Thymus (tissue), 11 donors: ENCODE data around the gene PDLIM3. TPM values are rescaled to one million over a fixed set of nuclear protein-coding genes. Genes with fewer than 3 reads are reported as not detected.

Experiments used
- DNase-seq, 9 donors: peaks; one replicate each; pipeline ENCODE4 v3.0.0-alpha.2; 2013; ENCODE audit warnings: low spot score in 9 of 9, low read depth in 6 of 9, missing footprints in 1 of 9
- H3K27ac ChIP-seq, 2 donors: one replicate each; pipeline ENCODE4 v1.5.1; 2013; ENCODE audit warnings: control low read depth in 1 of 2, low read depth in 1 of 2, low read length in 1 of 2, mild to moderate bottlenecking in 1 of 2, moderate library complexity in 1 of 2
- H3K27me3 ChIP-seq, 2 donors: one replicate each; pipeline ENCODE4 v1.5.1; 2013; ENCODE audit warnings: low read length in 1 of 2; ENCODE audit not compliant: control insufficient read depth in 2 of 2, insufficient read depth in 1 of 2
- H3K36me3 ChIP-seq, 2 donors: one replicate each; pipeline ENCODE4 v1.5.1; 2013; ENCODE audit warnings: low read length in 1 of 2, mild to moderate bottlenecking in 1 of 2, moderate library complexity in 1 of 2; ENCODE audit not compliant: control insufficient read depth in 2 of 2, insufficient read depth in 2 of 2
- H3K4me1 ChIP-seq, 2 donors: one replicate each; pipeline ENCODE4 v1.5.1; 2013; ENCODE audit warnings: low read length in 2 of 2; ENCODE audit not compliant: control insufficient read depth in 2 of 2, insufficient read depth in 2 of 2
- H3K4me3 ChIP-seq, 2 donors: one replicate each; pipeline ENCODE4 v1.5.1; 2013; ENCODE audit warnings: low read length in 2 of 2, control low read depth in 1 of 2, mild to moderate bottlenecking in 1 of 2
- H3K9me3 ChIP-seq, 2 donors: one replicate each; pipeline ENCODE4 v1.5.1; 2013; ENCODE audit warnings: low read length in 1 of 2, mild to moderate bottlenecking in 1 of 2; ENCODE audit not compliant: control insufficient read depth in 2 of 2, insufficient read depth in 1 of 2
- WGBS: extraction: QIAGEN DNeasy Blood & Tissue Kit; methylation state at CpG from one replicate; pipeline ENCODE4 v1.1.7; 2013; 5-methylcytosine and 5-hydroxymethylcytosine counted together
- polyA plus RNA-seq: library from polyadenylated mRNA; stranded (reverse); fragments of 200-250 nt; gene quantifications from one replicate; pipeline ENCODE4 v1.2.3, GENCODE V29; 2013
- total RNA-seq: library from RNA; stranded (reverse); fragments of 120-200 nt; gene quantifications from one replicate; pipeline ENCODE4 v1.2.4, GENCODE V29; 2013
- donor health status: healthy.

Gene PDLIM3
- total and polyA plus RNA-seq, 2 donors = 8.6 to 21.8 TPM

DNA sequence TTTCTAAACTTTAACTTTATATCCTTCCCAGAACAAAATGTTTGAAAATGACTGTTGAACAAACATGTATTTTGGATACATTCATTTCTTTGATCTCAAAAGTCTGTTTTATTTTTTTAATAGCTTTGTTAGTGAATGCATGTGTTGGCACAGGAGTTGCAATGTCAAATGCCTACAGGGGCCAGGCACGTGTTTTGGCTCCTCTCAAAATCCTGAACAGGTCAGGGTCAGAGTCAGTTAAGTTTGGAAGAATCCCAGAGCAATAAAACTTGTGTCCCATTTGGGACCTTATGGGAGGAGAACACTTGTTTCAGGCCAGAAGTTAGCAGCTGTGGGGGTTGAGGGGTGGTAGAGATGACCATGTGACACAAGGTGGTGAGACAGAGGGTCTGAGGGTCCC is 34.7 kb downstream of the PDLIM3 start:
- 89% methylated on average over 1 of the region's 1 CpG for WGBS
- Histone ChIP-seq H3K9me3 (peaks cover 0 to 10% of the 10 kb centered on the region in 2 donors), H3K4me1 (no peaks in the 10 kb centered on the region), H3K27ac (no peak overlapping the region), H3K27me3 (no peaks in the 10 kb centered on the region), H3K36me3 (no peaks in the 10 kb centered on the region), H3K4me3 (no peak overlapping the region)
- DNase-seq = no peak

DNA sequence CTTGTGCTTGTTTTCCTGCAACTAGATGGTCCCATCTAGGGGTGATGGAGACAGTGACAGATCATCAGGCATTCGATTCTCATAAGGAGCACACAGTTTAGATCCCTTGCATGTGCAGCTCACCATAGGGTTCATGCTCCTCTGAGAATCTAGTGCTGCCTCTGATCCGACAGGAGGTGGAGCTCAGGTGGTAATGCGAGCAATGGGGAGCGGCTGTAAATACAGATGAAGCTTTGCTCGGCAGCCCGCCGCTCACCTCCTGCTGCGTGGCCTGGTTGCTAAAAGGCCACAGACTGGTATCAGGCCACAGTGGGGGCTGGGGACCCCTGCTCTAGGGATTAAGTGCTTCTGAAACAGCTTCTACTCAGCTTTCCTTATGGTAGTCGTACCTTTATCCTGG is 35.3 kb downstream of the PDLIM3 start:
- 97% methylated on average over 9 of the region's 9 CpGs for WGBS
- no peak overlapping the region for H3K27ac ChIP-seq
- no peak for DNase-seq
- H3K9me3 ChIP-seq = peaks cover 0 to 10% of the 10 kb centered on the region in 2 donors
- no peaks in the 10 kb centered on the region for H3K4me1 ChIP-seq
- H3K27me3 ChIP-seq = no peaks in the 10 kb centered on the region
- no peak overlapping the region for H3K4me3 ChIP-seq
- H3K36me3 ChIP-seq = no peaks in the 10 kb centered on the region

DNA sequence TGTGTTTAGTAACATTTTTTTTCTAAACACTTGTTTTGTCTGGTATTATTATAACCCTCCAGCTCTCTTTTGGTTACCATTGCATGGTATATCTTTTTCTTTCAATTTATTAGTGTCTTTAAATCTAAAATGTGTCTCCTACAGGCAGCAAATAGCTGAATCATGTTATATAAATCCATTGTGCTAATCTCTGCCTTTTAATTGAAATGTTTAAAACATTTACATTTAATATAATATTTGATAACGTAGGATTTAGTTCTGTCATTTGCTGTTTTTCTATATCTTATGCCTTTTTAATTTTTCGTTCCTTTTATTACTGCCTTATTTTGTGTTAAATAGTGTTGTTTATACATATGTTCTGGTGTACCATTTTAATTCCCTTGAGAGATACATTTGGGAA is 46.7 kb downstream of the PDLIM3 start:
- 74% methylated on average over 2 of the region's 2 CpGs for WGBS
- no peaks in the 10 kb centered on the region for H3K9me3 ChIP-seq
- no peak overlapping the region for H3K4me3 ChIP-seq
- no peak for DNase-seq
- H3K27me3 ChIP-seq = no peaks in the 10 kb centered on the region
- no peaks in the 10 kb centered on the region for H3K4me1 ChIP-seq
- no peak overlapping the region for H3K27ac ChIP-seq
- no peaks in the 10 kb centered on the region for H3K36me3 ChIP-seq

DNA sequence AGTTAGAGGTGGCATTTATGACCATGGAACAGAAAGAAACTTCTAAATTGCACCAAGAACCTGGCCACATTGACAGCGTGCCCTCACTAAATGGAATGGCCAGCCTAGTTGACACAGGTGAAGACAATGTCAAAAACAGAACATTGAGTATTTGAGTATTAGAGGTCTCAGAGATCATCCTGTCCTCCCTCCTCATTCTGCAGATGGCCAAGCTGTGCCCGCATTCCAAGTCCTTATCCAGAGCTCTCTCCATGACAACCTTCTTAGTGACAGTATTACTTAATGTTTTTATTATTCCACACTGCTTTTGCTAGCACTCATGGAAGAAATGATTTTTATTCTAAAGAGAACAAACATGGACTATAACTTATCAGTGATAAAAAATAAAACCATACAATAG is 53.9 kb downstream of the PDLIM3 start:
- H3K9me3 ChIP-seq = no peaks in the 10 kb centered on the region
- no peak overlapping the region for H3K4me3 ChIP-seq
- DNase-seq = no peak
- no peaks in the 10 kb centered on the region for H3K4me1 ChIP-seq
- peaks cover 2 to 13% of the 10 kb centered on the region in 2 donors for H3K27me3 ChIP-seq
- WGBS = 94% methylated on average over 2 of the region's 2 CpGs
- no peaks in the 10 kb centered on the region for H3K36me3 ChIP-seq
- H3K27ac ChIP-seq = no peak overlapping the region

- DNase-seq = no peak
- H3K4me1 ChIP-seq = no peaks in the 10 kb centered on the region
- H3K27me3 ChIP-seq = peaks cover 2 to 13% of the 10 kb centered on the region in 2 donors
- no peak overlapping the region for H3K4me3 ChIP-seq
- 68% methylated on average over 15 of the region's 15 CpGs for WGBS
- H3K27ac ChIP-seq = no peak overlapping the region
- no peaks in the 10 kb centered on the region for H3K9me3 ChIP-seq
- H3K36me3 ChIP-seq = no peaks in the 10 kb centered on the region
Measured at GRCh38 chr4:185480016-185480732, 55.1 kb downstream of the PDLIM3 start.

GRCh38 chr4:185479507-185479971 is 55.8 kb downstream of the PDLIM3 start:
- 78% methylated on average over 1 of the region's 1 CpG for WGBS
- no peak overlapping the region for H3K4me3 ChIP-seq
- H3K27ac ChIP-seq = no peak overlapping the region
- no peaks in the 10 kb centered on the region for H3K36me3 ChIP-seq
- no peaks in the 10 kb centered on the region for H3K9me3 ChIP-seq
- DNase-seq = no peak
- peaks cover 2 to 13% of the 10 kb centered on the region in 2 donors for H3K27me3 ChIP-seq
- no peaks in the 10 kb centered on the region for H3K4me1 ChIP-seq

DNA sequence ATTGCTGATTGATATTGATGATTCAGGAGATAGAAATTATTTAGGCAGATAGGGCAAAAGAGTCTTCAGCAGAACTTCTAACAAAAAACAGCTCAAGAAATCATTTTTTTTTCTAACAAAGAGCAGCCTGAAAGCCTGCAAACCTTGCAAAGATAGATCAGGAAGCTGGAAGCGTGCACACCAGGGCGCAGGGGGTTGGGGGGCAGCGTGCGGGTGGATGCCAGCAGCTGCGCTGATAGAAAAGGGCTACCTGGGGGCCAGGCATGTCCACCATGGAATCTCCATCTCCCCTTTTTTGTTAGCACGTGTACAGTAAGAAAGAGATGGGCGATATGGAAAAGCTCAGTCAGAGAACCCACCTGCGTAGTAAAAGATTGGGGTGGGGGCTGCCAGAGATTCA is 62.1 kb downstream of the PDLIM3 start:
- H3K4me1 ChIP-seq = peaks cover 9 to 10% of the 10 kb centered on the region in 2 donors
- DNase-seq = no peak

DNA sequence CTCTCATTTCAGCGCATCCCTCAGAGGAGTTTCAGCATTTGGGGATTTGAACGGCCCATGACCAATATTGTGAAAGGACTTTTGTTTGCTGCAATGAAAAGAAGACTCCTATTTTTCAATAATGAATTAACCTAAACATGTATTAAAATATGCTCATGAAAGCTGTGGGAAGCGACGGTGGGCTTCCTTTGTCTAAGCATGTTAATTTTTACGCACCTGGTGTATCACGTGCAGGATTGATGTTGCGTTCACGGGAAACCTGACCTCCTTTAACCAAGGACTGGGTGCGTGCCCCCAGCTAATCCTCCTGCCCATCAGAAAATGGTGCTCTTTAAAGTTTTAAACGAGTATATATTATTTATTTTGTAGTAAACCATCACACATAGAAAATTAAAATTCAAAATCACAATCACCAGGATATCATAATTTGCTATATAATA is 63.2 kb downstream of the PDLIM3 start:
- H3K9me3 ChIP-seq = no peaks in the 10 kb centered on the region
- peaks cover 9 to 10% of the 10 kb centered on the region in 2 donors for H3K4me1 ChIP-seq
- no peaks in the 10 kb centered on the region for H3K36me3 ChIP-seq
- 50% methylated on average over 10 of the region's 10 CpGs for WGBS
- H3K27ac ChIP-seq = no peak overlapping the region
- DNase-seq = no peak
- H3K4me3 ChIP-seq = peak overlapping the region; percentile 47 to 62
- H3K27me3 ChIP-seq = peaks cover 21 to 51% of the 10 kb centered on the region in 2 donors

More for the DNA sequence above, 62.1 kb downstream of the PDLIM3 start:
- 91% methylated on average over 8 of the region's 8 CpGs for WGBS
- Histone ChIP-seq H3K27me3 (peaks cover 21 to 51% of the 10 kb centered on the region in 2 donors), H3K27ac (no peak overlapping the region), H3K36me3 (no peaks in the 10 kb centered on the region), H3K4me3 (no peak overlapping the region), H3K9me3 (no peaks in the 10 kb centered on the region)

GRCh38 chr4:185471235-185472102 is 63.8 kb downstream of the PDLIM3 start, which contains the start of gene CCDC110:
TSS of gene CCDC110 (minus strand) at chr4:185471733. CDS start at chr4:185471683, 50 bp downstream.
- H3K4me1 ChIP-seq = peaks cover 9 to 10% of the 10 kb centered on the region in 2 donors
- no peaks in the 10 kb centered on the region for H3K9me3 ChIP-seq
- DNase-seq = peak; percentile 34 to 86 (median 67)
- no peaks in the 10 kb centered on the region for H3K36me3 ChIP-seq
- WGBS = 1% methylated on average over 93 of the region's 93 CpGs
- H3K27ac ChIP-seq = no peak within 1 kb of the TSS
- H3K4me3 ChIP-seq = peak within 1 kb of the TSS; percentile 47 to 62
- peaks cover 20 to 53% of the 10 kb centered on the region in 2 donors for H3K27me3 ChIP-seq
